Coronary artery (tissue), 2 donors: ENCODE data around the gene C4orf50.

Source experiments
- DNase-seq: peaks from one replicate; pipeline ENCODE4 v3.0.0-alpha.2; 2017; ENCODE audit warnings: low spot score
- H3K27ac ChIP-seq, 2 donors: fragments of 200-600 bp; sonication (generic); one replicate each; pipeline ENCODE4 v1.5.1; 2016 to 2019
- H3K4me3 ChIP-seq: fragments of 200-600 bp; sonication (generic); 2 replicates; pipeline ENCODE4 v1.5.1; 2016; ENCODE audit warnings: mild to moderate bottlenecking, moderate library complexity
- TF ChIP-seq, protein P1 (sequence below): fragments of 200-600 bp; sonication (generic); IDR thresholded peaks from one replicate; pipeline ENCODE4 v1.5.1; 2019; ENCODE audit warnings: antibody characterized with exemption

C4orf50 gene

DNA sequence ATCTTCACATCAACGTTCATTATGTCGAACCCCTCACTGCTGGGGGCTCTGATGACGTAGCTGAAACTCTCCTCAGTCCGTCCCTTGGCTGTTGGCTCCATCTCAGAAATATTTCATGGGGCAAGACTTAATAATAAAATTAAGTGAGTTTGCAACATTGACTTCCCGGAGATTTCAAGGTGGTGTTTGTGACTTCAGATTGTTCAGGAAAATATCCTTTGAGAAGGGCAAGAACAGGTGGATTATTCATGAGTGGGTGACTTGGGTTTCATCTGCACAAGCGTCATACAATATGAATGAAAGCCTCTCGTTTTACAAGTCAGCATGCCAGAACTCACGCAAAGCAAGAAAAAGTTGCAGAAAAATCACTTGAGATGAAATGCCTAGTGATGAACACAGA, at the start of gene C4orf50:
Gene C4orf50 (minus strand): TSS at position 101 of the 400 bp plus-strand sequence.
- TF ChIP-seq, protein P1, sequence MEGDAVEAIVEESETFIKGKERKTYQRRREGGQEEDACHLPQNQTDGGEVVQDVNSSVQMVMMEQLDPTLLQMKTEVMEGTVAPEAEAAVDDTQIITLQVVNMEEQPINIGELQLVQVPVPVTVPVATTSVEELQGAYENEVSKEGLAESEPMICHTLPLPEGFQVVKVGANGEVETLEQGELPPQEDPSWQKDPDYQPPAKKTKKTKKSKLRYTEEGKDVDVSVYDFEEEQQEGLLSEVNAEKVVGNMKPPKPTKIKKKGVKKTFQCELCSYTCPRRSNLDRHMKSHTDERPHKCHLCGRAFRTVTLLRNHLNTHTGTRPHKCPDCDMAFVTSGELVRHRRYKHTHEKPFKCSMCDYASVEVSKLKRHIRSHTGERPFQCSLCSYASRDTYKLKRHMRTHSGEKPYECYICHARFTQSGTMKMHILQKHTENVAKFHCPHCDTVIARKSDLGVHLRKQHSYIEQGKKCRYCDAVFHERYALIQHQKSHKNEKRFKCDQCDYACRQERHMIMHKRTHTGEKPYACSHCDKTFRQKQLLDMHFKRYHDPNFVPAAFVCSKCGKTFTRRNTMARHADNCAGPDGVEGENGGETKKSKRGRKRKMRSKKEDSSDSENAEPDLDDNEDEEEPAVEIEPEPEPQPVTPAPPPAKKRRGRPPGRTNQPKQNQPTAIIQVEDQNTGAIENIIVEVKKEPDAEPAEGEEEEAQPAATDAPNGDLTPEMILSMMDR = no peak

DNA sequence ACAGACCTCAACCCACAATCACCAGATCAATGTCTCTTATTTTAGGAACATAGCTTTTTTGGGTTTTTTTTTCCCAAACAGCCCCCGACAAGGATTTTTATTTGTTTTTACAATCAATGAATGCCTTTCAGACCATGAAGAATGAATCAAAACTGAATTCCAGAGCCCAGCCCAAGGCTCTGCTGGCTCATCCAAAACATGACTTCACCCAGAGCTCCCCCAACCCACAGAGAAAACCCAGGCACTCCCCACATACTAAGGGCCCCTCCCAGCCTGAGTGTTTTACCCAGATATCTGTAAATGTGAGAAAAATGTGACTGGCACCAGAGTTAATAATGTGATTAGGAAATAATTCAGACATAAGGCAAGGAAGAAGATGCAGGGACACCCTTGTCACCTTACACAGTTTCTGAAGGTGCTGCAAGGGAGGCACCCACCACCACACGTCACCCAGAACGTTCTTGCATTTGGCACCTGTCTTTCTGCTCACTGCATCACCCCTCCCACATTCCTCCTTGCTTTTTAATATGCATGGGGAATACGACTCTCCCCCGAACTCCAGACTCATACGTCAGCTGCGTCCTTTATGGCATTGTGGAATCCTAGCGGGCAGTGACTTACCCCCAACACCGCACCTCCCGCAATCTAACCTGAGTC, 47.8 kb upstream of the C4orf50 start:
- no peak for DNase-seq
- no peak overlapping the region for H3K4me3 ChIP-seq
- H3K27ac ChIP-seq = no peak overlapping the region
- TF ChIP-seq, protein P1 = no peak

More for the DNA sequence above, at the start of gene C4orf50:
- H3K27ac ChIP-seq = no peak within 1 kb of the TSS
- H3K4me3 ChIP-seq = no peak within 1 kb of the TSS
- no peak for DNase-seq

DNA sequence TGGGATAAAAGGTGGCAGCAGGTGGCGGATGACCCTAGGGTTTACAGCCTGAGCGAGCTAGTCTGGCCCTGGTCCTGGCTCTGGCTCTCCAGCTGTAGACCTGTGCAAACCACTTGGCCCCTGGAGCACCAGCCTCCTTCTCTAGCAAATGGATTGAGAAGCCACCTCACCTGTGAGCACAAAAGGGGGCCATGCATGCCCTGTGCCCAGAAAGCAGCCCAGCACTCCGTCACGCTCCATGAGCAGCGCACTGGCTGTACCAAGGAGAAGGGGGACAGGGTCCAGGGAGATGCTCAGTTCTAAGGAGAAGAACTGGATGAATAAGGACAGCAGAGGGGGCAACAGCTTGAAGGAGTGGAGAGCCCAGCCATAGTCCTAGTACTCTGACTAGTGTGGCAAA, 46.9 kb upstream of the C4orf50 start:
- H3K4me3 ChIP-seq = no peak overlapping the region
- DNase-seq = no peak
- H3K27ac ChIP-seq = no peak overlapping the region
- TF ChIP-seq, protein P1 = no peak

DNA sequence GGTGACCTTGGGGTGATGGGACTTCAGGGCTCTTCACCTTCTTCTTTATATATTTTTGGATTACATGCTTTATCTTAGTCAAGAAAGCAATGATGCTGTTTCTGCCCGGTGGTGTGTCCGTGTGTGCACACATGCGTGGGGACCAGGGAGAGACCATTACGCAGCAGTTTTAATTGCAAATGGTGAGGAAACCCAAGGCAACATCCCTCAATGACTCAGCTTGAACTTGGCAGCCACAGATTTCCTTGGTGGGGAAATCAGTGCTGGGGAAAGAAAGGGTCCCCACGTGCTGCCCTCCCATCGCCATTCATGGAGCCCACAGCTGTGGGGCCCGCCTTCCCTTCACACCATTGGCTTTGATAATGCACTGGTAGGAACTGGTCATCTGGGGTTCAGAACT, 46.2 kb upstream of the C4orf50 start:
- DNase-seq = no peak
- no peak overlapping the region for H3K27ac ChIP-seq
- H3K4me3 ChIP-seq = no peak overlapping the region
- TF ChIP-seq, protein P1 = no peak

DNA sequence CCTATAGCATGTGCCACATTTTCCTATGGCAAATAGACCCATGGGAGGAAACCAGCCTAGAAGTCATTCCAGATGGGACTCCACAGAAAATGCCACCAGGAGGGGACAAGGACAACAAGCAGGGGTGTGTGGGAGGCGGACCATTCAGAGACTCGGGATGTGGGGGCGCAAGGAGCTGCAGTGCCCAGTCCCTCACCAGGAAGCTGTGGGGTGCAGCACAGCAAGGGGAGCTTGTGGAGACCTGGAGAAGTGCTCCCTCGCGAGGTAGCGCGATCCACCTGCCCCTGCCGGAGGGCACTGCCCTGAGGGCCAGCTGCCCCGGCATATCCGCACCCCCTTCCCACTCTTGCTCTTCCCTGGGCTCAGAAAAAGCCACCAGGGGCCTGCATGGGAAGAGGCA, 45.5 kb upstream of the C4orf50 start:
- DNase-seq = no peak
- TF ChIP-seq, protein P1 = no peak
- no peak overlapping the region for H3K4me3 ChIP-seq
- H3K27ac ChIP-seq = no peak overlapping the region

DNA sequence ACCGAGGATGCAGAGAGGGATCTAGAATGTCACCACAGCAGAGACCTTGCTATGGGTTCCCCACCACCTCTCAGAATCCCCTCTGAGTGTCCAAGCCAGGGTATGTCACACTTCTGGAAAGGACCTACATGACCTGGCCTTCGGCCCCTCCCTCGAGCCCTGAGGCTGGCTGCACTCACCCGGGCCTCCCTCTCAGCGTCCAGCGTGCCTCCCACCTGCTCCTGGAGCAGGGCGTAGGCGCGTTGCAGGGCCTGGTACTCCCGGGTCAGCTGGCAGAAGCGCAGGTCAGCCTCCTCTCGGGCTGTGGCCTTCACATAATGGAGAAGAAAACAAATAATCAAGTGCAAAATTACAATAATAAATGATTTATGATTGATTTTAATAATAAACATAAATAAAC, 43.9 kb upstream of the C4orf50 start:
- DNase-seq = no peak
- Histone ChIP-seq H3K4me3 (no peak overlapping the region), H3K27ac (no peak overlapping the region)
- TF ChIP-seq, protein P1 = no peak

DNA sequence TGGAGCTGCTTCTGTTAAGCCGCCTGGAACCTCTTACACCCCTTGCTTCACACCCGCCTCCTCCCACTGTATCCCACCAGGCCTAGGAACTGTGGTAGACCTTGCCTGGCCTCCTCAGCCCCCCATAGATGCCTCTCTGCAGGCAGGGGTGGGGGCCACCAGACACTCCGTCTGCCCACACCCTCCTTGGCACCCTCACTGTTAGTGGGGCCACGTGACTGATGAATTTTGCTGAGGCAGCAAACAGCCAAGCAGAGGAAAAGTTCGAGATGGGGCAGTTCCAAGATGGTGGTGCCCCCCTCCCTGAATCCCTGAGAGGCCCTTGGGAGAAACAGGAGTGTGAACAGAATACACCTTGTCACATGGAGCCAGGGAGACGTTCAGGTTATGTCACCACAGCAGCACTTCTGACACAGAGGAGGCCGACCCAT, 41.2 kb upstream of the C4orf50 start:
- Histone ChIP-seq H3K27ac (no peak overlapping the region), H3K4me3 (no peak overlapping the region)
- TF ChIP-seq, protein P1 = no peak
- no peak for DNase-seq
